HG03025 (cell line): ENCODE data around the gene IGF1R.
"Not testable (repeated sequence)": the region's sequence is repeated elsewhere in the genome, so short reads cannot be mapped to it uniquely, and the experiment has no call there.

Experiments used
- ATAC-seq: cut with Tn5 transposase; IDR thresholded peaks from one replicate; pipeline ENCODE4 v1.9.1; 2021; ENCODE audit warnings: mild to moderate bottlenecking, moderate library complexity; ENCODE audit not compliant: unreplicated experiment, low FRiP score

The IGF1R gene

DNA sequence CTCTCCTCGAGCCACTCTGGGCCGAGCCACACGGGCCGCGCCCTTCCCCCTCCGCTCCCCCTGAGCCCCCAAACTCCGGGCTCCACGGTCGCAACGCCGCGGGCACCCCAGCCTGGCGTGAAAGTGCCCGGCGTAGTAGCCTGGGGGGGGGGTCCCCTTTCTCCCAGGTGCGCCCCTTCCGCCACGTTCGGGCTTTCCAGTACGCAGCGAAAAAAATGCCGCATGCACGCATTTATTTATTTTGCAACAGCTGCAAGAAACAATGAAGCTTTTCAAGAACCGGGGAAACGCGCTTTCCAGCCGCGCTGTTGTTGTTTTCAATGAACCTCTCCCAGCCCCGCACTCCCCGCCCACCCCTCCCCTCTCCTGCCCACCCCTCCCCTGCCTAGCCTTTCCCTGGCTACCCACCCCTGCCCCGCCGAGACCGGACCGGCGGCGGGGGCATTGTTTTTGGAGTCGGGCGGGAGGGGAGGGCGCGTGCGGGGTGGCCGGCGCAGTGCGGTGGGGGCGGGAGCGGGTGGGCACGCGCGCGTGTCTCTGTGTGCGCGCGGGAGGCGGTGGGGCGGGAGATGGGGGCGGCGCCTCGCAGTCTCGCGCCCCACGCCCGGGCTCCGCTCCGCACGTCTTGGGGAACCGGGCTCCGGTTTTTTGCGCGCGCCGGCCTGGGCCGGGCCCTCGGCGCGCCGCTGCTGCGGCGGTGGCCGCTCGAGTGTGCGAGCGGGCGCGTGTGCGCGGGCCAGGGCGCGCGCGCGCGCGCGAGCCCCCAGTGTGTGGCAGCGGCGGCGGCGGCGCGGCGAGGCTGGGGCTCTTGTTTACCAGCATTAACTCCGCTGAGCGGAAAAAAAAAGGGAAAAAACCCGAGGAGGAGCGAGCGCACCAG lies at the start of gene IGF1R:
Gene IGF1R (plus strand): TSS at position 766 of the 880 bp plus-strand sequence. CDS start 1,043 bp downstream, outside the sequence.
- ATAC-seq = peak; percentile 57

DNA sequence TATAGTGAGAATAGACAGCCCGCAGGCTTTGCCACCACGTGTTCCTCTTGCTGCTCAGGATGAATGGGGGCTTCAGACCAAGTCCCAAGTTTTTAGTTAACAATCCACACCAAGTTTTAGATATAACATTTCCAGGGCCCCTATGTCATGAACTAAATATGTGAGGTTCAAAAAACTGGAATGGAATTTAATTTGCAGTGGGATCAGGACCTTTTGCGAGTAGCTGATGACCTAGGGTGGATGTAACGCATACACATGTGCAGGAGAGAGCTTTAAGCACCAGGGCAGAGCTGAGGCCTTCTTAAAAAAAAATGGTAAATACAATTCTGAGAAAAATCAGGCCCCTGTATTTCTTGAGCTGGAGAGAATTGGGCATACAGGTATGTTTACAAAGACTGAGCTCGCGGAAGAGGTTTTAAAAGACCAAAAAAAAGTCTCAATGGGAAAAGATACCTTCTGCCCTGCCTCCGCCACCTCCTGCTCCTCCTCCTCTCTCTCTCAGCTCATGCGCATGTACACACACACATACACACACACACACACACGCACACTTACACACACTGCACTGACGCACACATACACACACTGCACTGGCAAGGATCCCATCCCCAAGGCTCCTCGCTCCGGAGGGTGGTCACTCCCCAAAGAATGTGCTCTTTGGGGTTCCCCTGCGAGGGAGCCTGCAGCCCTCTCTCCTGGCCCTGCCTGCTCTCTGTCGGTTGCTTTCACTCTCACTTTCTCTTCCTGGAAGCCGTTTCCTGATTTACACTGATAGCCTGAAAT lies 48.2 kb upstream of the IGF1R start:
- ATAC-seq = peak; percentile 53

DNA sequence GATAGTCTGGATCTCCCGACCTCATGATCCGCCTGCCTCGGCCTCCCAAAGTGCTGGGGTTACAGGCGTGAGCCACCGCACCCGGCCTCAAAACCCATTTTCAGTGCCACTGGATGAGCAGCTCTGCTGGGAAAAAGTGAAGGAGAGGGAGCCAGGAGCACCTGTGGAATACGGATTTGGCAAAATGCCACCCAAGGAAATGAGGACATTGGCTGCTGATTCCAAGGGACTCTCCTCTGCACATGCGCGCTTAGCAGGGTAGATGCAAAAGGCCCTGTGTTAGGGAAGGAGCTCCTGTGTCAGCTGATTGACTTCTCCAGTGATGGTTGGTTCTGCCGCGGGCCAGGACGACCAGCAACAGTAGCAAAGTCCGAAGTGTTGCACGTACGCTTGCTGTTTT lies 43.4 kb upstream of the IGF1R start:
- ATAC-seq = no peak

DNA sequence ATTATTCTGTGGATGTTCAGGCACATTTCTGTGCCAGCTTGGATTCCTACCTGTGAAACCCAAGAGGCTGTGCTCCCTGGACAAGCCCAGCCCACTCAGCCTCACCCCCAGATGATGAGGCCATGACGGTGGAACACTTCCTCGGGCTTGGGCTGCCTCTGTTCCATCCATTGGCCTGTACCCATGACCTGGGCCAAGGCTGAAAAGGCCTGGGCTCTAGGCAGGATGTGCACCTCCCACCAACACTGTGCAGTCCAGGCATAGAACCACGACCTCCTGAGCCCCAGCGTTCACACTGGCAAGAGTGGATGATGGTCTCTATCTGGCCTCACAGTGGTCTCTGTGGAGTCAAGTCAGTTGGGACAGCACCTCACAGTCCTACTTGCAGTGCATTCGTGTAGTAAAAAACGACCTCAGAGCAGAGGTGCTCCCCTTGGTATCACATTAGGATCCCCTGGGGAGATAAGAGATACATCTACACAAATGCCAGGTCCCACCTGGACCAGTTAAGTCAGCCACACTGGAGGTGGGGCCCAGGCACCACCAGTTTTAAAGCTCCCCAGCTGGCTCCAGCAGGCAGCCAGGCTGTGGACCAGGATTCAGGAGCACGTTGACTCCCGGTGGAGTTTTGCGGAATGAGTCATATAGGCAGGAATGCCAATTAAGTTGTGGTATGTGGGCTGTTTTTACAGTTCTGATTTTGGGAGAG lies 39.0 kb upstream of the IGF1R start:
- no peak for ATAC-seq

DNA sequence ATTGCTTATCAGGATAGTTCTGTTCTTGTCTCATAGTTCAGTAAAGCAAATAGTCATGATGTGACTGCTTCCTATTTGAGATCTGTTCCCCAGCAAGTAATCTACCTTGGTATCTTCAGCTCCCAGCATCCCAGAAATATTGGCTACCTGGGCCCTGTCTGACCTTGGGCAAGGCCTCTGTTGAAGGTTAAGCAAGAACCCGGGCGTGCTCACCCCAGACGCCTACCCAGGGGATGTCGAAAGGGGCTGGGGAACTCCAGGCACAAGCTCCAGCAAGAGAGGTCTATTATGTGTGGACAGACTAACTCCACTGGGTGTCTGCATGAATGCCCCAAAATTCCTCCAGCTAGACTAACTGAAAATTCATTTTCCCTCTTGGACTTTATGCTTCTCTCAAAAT lies 37.3 kb upstream of the IGF1R start:
- ATAC-seq = no peak

DNA sequence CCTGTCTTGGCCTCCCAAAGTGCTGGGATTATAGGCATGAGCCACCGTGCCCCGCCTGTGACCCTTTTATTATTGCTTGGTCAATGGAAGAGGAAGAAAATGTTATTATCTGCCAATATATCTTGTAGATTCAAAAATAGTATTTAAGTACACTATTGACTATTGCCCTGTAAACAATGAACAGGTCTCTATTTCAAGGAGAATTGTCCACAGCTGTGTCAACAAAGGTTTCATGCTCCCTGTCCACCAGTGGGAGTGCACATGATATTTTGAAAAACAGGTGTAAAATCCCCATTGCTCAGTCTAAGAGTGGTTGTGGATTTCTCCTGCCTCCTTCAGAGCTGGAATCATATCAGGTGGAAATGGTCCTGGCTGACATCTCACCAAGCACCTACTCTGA lies 36.5 kb upstream of the IGF1R start:
- no peak for ATAC-seq

DNA sequence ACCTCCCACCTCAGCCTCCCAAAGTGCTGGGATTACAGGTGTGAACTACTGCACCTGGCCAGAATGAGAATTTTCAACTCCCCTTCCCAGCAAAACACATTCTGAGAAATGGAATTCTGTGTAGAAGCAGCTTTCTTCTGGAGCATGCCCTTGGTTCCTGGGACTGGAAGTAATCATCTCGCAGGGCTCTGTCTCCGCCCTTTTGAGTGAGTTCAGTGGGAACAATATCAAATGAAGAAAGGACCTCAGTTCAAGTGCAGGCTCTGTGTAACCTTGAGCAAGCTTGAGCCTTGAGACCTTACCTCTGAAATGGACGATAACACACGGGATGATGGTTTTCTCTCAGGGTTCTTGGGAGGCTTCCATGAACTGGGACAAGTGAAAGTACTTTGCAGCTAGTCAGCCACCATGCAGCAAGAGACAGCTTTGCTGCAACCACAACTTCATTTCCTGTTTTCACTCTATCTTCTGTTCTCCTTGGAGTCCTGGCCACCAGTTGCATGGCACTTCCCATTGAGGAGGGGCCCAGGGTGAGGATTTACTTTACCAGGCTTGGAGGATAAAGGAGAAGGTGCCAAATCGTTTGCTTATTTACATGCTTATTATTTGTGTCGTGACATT lies 35.7 kb upstream of the IGF1R start:
- no peak for ATAC-seq

DNA sequence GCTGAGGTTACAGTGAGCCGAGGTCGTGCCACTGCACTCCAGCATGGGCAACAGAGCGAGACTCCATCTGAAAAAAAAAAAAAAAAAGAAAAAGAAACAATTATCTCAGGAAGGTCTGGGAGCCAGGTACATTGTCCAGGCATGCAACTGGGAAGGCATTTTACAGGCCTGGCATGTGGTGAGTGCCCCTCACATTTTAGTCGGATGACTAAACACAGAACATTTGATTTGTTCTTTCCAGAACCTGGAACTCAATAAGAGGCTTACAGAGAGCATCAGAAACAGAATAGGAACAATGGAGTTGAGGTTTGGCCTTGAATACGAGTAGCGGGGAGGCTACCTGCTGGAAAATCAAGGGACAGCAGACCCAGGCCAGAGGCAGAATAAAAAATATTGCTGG lies 33.7 kb upstream of the IGF1R start:
- no peak for ATAC-seq

DNA sequence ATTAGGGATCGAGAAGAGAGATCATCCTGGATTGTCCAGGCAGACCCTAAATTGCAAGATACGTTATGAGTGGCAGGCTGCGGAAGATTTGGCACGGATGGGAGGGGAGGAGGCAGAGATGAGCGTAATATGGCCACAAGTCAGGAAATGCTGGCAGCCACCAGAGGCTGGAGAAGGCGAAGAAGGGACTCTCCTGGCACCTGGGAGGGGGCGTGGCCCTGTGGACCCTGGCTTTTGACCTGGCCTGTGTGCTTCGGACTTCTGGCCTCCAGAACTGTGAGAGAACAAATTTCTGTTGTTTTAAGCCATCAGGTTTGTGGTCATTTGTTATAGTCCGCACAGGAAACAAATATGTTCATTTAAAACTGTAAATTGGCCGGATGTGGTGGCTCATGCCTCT lies 31.9 kb upstream of the IGF1R start:
- no peak for ATAC-seq

DNA sequence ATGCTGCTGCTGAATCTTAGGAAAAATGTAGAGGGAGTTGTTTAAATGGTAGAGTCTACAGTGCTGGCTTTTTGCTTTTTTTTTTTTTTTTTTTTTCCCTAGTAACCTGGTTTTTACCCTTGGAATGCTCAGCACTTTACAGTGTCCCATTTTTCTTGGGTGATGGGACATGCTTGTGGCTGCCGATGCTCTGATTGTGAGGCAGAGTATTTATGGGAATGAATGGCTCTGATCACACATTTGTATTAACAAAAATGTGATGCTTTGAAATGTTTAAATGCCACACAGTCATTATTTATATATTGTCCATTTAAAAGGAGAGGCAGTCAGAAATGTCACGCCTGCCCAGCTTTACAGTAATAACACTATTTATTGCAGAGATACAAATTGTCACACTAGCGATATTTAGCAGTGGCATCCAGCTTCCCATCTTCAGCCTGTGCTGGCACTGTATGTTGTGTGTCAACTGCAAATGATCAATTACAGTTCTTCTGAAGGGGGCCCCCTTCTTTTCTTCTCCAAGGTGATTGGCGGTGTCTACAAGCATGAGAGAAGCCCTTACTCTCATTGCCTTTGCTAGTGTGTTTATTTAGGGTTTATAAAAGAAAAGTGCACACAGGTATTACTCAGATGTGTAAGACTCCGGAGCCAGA lies 30.9 kb upstream of the IGF1R start:
- ATAC-seq = no peak

DNA sequence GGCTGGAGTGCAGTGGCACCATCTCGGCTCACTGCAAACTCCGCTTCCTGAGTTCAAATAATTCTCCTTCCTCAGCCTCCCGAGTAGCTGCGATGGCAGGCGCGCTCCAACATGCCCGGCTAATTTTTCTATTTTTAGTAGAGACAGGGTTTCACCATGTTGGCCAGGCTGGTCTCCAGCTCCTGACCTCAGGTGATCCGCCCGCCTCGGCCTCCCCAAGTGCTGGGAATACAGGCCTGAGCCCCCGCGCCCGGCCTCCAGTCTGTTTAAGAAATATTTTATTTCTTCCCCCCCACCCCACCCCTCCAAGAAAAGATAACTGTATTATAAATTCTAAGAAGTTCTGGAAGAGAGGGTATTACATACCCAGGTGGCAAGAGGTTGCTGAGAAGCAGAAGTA lies 29.8 kb upstream of the IGF1R start:
- ATAC-seq = not testable (repeated sequence)

DNA sequence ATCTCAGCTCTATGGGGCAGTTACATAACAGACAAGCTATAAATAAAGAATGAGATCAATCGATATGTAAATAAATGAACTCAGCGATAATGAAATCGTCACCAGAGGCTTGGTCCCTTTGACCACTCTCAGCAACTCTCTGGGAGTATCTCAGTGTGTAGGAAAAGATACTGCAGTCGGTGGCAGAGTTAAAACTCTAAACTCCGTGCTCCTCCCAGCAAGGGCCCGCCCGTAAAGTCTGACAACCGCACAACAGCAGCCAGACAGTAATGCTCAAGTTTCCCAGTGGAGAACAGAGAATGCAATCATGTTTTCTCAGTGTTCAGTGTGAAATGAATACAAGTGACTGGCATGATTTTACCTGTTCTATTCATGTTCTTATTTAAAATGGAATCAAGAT lies 28.3 kb upstream of the IGF1R start:
- ATAC-seq = no peak

DNA sequence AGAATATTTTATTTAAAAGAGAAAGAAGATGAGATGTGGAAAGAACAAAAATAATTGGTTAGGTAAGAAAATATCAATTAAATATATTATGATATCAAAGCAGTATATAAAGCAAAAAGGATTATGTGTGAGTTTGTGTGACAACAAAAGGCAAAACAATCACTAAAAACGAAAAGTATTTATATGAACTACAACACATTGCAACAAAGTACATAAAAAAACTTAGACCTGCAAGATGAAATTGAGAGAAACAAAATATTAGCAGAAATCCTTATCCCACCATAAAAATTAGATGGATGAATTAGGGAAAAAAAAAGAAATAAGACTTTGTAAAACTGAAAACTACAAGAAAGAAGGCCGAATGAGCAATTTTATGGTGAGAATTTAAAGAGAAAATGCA lies 27.3 kb upstream of the IGF1R start:
- no peak for ATAC-seq

DNA sequence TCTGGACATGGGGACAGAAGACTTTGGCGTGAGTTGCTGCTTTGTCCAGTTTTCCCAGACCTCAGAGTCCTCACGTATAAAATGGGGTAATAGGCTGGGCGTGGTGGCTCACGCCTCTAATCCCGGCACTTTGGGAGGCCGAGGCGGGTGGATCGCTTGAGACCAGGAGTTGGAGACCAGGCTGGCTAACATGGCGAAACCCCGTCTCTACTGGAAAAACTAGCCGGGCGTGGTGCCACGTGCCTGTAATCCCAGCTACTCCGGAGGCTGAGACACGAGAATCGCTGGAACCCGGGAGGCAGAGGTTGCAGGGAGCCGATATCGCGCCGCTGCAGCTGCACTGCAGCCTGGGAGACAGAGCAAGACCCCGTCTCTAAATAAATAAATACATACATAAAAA lies 22.7 kb upstream of the IGF1R start:
- no peak for ATAC-seq

DNA sequence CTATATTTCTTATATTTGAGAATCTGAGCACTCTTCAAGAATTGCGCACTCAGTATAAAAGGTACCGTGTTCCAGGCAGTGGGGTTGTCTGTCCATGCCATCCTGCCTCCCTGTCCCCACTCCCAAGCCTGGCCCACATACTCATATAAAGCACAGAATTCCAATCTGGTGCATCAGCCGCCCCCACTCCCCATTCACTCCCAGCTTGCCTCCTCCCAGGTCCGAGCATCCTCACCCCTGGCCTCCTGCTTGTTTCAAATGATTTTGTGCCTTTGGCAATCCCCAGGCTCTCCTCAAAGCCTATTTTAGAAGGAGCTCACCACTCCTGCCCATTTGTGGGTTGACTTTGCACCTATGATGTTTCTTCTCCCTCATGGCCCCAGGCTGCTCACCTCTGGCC lies 22.2 kb upstream of the IGF1R start:
- no peak for ATAC-seq

DNA sequence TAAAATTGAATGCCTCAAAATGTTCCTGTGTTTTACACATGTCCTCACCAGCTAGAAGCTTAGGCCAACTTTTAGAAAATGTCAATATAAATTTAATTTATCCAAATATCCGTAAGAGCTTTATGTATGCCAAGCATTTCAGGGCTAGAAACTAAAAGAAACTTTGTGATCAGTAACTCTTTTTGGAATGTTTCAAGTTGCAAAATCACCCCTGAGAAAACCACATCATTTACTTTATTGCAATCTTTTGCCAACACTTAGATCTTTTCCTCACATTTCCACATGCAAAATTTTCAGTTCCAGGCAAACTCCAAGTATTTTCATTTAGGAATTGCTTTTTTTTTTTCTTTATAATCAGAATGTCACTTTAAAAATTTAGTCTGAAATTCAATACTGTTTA lies 20.1 kb upstream of the IGF1R start:
- no peak for ATAC-seq

DNA sequence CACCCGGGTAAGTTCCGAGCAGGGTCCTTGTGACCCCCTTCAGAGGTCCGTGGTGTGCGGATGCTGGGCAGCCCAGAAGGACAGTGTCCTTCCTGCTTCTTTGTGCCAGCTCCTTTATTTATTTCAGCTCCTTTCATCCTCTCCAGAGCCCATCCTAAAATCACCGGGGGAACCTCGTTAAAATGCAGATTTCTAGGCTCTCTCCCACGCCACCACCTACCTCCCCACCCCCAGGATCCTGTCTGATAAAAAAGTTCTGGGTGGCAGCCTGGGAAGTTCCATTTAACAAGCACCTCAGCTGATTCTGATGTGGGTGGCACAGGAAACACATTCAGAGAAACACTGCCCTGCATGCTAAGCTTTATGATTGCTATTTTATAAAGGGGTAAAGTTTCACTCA lies 12.5 kb upstream of the IGF1R start:
- no peak for ATAC-seq

DNA sequence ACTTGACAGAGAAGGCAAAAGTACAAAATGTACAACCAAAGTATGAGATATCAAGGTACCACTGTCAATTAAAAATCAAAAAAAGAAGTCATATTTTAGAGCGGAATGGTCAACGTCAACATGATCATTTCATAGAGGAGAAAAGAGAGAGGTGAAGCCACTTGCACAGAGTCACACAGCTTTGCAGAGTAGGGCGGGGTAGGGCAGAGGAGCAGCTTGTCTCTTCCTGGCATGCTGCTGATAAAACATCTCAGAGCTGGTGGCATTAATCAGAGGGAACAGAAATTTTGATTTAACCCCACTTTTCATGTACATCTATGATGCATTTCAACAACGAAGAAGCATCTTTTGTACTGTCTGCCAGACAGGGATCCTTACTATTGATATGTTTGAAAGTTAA lies 5.2 kb upstream of the IGF1R start:
- ATAC-seq = no peak

DNA sequence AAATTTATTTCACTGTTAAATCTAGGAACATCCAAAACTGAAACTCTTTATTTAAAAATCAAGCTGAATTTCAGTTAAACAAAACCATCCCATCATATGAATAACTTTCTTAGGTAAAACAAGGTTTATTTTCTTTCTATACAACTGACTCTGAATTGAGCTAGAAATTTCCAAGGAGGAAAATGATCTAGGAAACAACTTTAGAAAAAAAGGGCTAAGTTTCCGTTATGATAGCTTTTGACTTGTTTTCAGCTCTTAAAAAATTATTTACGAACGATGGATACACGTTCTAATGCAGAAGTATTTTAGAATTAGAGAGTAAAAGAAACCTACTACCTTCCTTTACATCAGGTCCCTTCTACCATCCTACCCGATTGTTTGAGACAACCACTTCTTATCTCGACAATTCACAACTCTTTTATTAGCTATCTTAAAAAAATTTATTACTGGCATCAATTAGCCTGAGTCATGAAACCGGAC lies 1.8 kb upstream of the IGF1R start:
- no peak for ATAC-seq
